ENCODE results near the gene FAM174C.
A peak's percentile ranks its signal among the peaks of the same experiment; 100 is the strongest.

The FAM174C gene

GRCh38 chr19:1237027-1237659, 38.2 kb upstream of the FAM174C start (continued):
- TF ChIP-seq ZNF155 (tag by site-specific recombination; IDR thresholded peaks at IDR 0.05) (no peak), INSM2 (tag by site-specific recombination; IDR thresholded peaks at IDR 0.05) (no peak), ZFP41 (tag by site-specific recombination; IDR thresholded peaks at IDR 0.05; ENCODE audit: borderline replicate concordance) (no peak), ZNF239 (tag by site-specific recombination; IDR thresholded peaks at IDR 0.05) (no peak), ZNF112 (tag by site-specific recombination; IDR thresholded peaks at IDR 0.05) (no peak), ZNF510 (tag by site-specific recombination; IDR thresholded peaks at IDR 0.05; ENCODE audit: insufficient replicate concordance) (no peak), ZBTB10 (tag by site-specific recombination; IDR thresholded peaks at IDR 0.05) (peak; percentile 84), ZNF670 (tag by site-specific recombination; IDR thresholded peaks at IDR 0.05; ENCODE audit: low read depth) (no peak), ZNF398 (tag by site-specific recombination; IDR thresholded peaks at IDR 0.05) (peak; percentile 92), OVOL3 (tag by site-specific recombination; IDR thresholded peaks at IDR 0.05) (no peak), ZNF596 (tag by site-specific recombination; IDR thresholded peaks at IDR 0.05) (no peak), ZBTB7A (tag by site-specific recombination; IDR thresholded peaks at IDR 0.05; ENCODE audit: low read depth) (peak; percentile 72; the same call in 1 of the 2 replicates), ZNF223 (tag by site-specific recombination; IDR thresholded peaks at IDR 0.05) (no peak), REST (tag by site-specific recombination; IDR thresholded peaks at IDR 0.05) (no peak), TRIM28 (IDR thresholded peaks at IDR 0.05; ENCODE audit: borderline replicate concordance, low read length) (no peak), ZNF560 (tag by site-specific recombination; IDR thresholded peaks at IDR 0.05; ENCODE audit: borderline replicate concordance) (no peak), ZNF433 (tag by site-specific recombination; IDR thresholded peaks at IDR 0.05; ENCODE audit: low read depth) (no peak), ZEB2 (tag by site-specific recombination; IDR thresholded peaks at IDR 0.05) (peak; percentile 79), ZNF121 (tag by site-specific recombination; IDR thresholded peaks at IDR 0.05) (no peak), ZBTB11 (tag by site-specific recombination; conservative IDR thresholded peaks at IDR 0.05; ENCODE audit: low read depth) (no peak; the same call in 1 of the 2 replicates), YY2 (tag by site-specific recombination; IDR thresholded peaks at IDR 0.05) (0 out of 2 replicates have a peak, but pooled peaks have one; percentile 30), ZNF423 (tag by site-specific recombination; IDR thresholded peaks at IDR 0.05) (no peak), ATF2 (tag by site-specific recombination; IDR thresholded peaks at IDR 0.05; ENCODE audit: low read depth) (no peak), ZBTB8A (tag by site-specific recombination; IDR thresholded peaks at IDR 0.05) (peak; percentile 76), MYNN (tag by site-specific recombination; IDR thresholded peaks at IDR 0.05; ENCODE audit: borderline replicate concordance) (no peak)
